ENCODE measurements around the gene TMBIM6.
"Not testable (repeated sequence)": the region's sequence is repeated elsewhere in the genome, so short reads cannot be mapped to it uniquely, and the experiment has no call there.

TMBIM6 gene

DNA sequence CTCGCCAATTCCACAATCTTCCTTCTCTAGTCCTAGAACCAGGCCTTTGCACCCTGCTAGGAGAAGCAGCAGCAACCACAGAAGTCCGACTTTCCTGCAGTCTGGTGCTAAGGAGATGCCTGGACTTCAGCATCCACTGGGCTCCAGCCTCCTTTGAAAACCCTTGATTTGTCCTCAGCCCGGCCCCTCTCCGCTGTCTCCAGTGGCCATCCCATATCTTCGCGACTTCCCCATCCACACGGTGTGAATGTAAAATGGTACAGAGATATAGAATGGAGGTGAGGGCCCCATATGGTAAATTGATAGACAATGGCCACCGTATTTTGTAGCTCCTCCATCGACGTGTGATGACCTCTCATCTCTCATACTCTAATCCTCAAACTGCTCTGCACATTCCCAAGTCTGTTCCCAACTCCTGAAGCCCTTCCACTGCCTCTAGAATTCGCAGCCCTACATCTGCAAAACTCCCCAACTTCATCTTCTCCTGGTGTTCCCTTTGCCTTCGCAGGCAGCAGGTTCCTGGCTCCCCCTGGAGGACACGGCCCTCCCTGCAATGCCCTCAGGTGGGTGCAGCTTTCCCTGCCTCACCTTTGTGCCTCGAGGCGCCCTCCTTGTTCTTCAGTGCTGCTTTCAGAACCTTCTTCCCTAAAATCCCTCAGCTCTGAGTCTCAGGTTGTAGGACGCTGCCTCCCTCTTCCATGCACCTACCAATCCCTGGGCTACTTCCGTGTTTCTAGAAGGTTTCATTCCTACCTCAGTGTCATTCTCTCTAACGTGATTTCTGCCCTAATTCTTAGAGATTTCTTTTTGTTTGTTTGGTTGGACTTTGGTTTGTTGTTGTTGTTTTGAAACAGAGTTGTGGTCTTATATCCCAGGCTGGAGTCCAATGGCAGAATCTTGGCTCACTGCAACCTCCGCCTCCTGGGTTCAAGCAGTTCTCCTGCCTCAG lies 36.7 kb downstream of the TMBIM6 start:
- DNase-seq = peak; percentile 57

DNA sequence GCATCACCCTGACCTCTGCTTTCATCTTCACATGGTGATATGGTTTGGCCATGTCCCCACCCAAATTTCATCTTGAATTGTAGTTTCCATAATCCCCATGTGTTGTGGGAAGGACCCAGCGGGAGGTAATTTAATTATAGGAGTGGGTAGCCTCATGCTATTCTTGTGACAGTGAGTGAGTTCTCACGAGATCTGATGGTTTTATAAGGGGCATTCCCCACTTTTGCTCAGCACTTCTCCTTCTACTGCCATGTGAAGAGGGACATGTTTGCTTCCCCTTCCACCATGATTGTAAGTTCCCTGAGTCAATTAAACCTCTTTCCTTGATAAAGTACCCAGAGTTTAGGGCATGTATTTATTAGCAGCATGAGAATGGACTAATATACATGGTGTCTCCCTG lies 38.2 kb downstream of the TMBIM6 start:
- DNase-seq = no peak

DNA sequence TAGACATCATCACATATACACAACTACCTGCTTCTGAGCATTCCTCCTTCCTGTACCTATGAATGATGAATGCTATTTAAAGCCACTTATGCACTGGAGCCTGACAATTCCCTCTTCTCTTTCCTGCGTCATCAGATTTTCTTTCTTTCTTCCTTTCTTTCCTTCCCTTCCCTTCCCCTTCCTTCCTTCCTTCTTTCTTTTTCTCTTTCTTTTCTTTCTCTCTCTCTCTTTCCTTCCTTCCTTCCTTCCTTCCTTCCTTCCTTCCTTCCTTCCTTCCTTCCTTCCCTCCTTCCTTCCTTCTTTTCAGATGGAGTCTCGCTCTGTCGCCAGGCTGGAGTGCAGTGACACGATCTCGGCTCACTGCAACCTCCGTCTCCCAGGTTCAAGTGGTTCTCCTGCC lies 39.6 kb downstream of the TMBIM6 start:
- not testable (repeated sequence) for DNase-seq

DNA sequence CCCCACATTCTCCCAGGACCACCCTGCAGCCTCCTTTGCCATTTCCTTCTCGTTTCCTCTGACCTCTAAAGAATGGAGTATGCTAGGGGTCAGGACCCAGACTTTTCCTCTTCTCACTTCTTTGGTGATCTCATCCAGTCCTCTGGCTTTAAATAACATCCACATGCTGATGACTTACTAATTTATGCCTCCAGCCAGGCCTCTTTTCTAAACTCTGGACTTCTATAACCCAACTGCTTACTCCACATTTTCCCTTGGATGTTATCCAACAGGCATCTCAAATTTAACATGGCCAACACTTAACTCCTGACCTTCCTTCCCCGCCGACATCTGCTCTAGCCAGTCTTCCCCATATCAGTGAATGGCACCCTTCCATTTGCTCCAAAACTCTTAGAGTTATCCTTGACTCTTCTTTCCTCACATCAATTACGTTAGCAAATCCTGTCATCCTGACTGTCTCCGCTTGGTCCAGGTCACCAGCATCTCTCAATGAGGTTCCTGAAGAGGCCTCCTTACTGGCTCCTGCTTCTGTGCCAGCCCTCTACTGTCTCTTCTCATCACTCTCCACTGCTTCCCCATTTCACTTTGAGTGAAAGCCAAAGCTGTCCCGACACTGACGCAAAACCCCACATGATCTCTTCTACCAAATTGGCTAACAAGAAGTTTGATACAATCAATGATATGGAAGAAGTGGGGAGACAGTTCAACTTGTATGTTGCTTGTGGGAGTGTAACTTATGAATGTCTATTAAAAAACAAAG lies 42.7 kb downstream of the TMBIM6 start:
- DNase-seq = no peak

DNA sequence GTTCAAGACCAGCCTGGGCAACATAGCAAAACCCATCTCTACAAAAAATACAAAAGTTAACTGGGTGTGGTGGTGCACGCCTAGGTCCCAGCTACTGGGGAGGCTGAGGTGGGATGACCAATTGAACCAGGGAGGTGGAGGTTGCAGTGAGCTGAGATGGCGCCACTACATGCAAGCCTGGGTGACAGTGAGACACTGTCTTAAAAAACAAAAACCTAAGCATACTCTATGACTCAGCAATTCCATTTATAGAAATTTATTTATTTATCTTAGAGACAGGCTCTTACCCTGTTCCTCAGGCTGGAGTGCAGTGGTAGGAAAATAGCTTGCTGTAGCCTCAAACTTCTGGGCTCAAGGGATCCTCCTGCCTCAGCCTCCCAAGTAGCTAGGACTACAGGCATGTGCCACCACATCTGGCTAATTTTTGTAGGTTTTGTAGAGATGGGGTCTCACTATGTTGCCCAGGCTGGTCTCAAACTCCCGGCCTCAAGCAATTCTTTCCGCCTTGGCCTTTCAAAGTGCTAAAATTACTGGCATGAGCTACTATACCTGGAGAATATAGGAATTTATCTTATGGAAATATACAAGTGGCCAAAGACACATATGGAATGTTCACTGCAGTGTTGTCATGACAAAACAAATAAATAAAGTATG lies 43.5 kb downstream of the TMBIM6 start:
- no peak for DNase-seq

DNA sequence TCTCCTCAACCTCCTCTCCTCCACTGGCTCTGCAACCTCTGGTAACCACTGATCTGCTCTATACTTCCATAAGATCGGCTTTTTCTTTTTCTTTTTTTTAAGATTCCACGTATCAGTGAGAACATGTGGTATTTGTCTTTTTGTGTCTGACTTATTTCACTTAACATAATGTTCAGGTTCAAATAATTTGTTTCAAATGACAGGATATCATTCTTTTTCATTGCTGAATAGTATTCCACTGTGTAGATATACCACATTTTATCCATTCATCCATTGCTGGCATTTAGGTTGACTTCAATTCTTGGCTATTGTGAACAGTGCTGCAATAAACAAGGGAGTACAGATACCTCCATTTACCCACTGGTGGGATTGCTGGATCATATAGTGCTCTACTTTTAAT lies 46.3 kb downstream of the TMBIM6 start:
- DNase-seq = no peak

DNA sequence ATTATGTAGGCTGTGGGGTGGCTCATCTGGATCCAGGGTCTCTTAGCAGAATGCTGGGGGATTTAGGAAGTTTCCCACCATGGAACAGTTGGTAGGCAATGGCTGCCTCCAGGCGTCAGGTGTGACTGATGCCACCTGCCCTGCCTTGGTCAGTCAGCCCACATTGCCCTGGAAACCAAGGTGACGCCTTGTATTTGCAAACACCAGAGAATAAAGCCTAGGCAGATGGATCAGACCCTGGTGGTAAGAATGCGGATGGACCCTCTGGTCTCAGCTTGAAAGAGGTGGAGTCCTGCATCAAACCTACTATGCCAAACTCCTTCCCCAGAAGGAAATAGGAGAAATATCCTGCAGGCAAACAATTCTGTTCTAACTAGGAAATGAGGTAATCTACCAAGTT lies 48.6 kb downstream of the TMBIM6 start:
- DNase-seq = no peak

DNA sequence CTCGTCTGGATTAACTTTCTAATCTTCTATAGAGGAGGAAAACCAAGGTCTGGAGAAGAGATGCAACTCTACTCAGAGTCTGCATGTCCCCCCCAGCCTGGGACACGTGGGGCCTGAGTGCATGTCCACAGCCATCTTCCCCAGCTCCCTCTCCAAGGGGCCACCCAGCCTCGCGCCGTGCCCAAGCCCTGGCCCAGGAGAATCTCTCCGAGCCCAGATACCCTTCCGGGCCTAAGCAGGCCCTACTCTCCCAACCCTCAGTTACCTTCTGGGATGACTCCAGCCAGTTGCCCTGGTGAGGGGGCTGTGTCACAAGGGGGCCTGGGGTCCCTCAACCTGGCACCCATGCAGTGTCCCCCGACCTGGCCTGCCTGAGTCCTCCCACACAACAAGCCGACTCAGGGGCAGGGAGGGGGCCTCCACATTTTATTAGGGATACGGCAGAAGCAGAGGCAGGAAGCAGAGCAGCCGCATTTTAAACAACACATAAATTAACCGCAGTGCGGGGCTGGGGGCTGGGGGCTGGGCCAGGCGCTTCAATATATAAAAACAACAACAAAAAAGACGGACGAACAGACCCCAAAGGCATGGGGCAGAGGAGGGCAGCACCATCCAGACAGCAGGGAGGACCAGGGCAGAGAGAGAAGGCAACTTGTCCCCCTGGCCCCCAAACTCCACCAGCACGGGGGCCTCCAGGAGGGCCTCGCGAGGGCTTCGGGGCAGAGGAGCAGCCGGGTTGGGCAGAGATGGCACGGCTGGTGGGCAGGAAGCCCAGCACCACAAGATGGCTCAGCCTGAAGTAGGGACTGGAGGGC lies 49.6 kb downstream of the TMBIM6 start:
- DNase-seq = no peak

DNA sequence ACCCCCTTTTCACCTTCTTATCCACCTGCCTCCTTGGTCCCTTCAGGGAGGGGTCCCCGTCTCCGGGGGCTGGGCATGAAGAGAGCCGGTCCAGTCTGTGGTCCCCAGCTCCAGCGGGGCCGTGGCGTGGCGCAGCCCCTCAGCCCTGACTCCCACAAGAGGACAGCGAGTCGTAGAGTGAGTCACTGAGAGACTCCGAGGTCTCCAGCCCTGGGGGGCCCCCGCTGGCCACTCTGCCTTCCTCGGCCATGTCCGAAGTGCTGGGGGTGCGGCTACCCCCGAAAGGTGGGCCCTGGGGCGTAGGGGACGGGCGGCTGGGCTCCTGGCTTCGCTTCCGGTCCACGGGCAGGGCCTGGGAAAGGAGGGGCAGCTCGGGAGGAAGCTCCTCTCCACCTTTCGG lies 50.3 kb downstream of the TMBIM6 start:
- no peak for DNase-seq

DNA sequence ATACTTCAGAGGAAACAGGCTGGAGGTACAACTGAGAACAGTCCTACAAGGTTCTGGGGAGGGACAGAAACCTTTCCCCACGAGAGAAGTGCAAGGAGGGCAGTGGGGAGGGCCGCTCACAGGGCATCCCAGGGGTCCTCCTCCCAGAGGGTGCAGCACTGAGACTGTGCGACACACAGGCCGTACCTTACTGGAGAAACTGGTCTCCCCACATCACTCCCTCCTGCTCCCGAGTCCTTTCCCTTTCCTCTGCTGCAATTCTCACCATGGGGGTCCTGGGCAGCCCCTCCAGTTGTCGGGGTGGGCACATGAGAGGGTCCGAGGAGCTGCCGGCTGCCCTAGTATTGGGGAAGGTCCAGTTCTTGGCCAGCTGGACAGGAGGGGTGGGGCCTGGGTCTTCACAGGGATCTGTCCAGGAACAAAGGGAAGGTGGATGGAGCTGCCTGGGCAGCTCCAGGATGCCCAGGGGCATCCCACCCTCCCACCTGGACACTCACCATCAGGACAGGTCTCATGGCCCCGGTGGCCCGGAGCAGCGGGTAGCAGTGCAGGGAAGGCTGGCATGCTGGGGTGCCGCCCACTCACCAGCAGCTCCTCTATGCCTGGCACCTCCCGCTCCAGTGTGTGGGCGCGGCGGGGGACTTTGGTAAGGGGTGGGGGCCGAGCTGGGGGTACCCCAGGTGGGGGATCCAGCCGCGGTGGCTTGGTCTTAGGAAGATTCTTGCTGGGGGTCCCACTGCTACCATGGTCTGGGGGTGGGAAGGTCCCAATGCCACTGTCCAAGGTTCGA lies 51.0 kb downstream of the TMBIM6 start:
- DNase-seq = no peak

DNA sequence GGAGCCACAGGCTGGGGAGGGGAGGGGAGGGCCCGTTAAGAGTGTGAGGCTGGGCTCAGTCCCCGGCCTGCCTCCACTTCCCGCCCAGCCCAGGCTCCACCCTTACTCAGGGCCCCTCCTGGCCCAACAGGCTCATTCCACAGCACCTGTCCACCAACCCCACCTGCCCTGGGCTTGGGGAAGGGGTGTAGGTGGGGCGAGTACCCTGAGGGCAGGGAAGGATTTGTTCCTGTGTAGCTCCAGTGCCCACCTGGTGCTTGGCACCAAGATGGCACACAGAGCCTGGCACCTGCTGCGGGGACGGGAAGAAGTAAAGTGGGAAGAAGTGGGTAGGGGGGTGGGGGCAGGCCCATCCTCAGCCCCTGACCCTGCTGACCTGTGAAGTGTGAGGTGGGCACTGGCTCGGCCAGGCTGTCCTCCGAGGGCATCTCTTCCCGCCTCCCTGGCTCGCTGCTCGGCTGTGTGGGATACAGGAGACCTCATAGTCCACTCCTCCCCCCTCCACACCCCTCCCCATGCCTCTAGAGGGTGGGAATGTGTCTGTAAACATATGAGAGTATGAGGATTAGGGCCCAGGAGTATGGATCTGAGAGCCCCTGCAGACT lies 51.7 kb downstream of the TMBIM6 start:
- DNase-seq = no peak

DNA sequence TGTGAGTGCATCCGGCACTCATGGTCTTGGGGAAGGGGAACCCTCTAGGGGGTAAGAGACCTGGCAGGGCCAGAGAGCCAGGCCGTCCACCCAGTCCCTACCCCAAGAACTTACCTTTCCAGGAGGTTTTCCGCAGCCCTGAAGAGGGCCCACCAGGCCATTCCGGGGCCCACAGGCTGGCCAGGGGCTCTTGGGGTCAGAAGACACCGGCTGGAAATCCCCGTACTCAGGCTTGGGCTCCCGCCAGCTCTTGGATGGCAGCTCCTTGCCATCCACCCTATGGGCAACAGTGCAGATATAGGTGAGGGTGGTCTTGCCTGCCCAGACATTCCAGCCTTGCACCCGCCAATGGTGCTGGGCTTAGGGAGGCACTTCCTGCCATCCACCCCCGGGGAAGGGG lies 52.3 kb downstream of the TMBIM6 start:
- no peak for DNase-seq

DNA sequence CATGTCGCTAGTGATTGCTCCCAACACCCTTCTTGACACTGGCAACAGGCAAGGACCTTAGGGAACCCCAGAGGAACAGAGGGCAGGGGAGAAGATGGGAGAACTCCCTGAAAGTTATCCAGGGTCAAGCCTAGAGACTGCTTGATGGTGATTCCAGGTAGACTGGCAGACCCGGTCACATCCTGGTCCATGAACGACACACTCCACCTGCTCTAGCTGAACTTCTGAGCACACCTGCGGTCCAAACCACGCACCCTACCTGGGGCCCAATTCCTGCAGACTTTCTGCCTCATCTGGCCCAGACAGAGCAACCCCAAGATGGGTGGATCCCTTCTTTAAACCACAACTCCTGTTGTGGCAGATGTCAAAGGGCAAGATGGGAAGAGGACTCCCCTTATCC lies 52.7 kb downstream of the TMBIM6 start:
- DNase-seq = no peak

DNA sequence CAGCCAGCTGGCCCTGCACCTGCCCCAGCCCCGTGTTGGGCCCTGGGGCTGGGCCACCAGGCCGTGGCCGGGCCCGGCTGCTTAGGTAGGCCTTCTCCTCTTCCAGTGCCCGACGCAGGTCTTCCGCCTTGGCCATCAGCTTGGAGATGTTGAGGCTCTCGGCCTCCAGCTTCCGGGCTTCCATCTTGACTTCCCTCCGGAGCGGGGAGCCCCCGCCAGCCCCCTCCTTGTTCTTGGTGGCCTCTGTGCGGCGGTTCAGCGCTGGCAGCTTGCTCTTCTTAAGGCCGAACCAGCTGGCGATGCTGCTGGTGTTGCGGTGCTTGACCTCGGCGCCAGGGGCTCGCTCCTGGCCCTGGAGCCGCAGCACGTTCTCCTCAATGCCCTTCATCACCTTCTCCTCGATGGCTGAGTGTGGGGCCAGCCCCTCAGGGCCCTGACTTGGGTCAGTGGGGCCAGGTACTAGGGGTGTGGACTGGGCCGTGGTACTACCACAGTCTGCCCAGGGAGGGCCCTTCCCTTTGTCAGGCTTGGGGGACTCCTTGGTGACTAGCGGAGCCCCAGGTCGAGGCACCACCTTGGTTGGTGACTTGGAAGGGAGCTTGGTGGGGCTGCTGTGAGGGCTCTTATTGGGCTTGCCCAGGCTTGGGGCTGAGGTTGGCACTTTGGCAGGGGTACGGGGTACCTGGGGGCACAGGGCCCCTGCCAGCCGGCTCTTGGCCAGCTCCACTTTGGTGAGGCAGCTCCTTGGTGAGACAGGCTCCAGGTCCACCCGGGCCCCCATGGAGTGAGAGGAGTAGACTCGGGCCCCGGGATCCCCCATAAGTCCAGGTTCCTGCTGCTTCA lies 53.7 kb downstream of the TMBIM6 start:
- no peak for DNase-seq

DNA sequence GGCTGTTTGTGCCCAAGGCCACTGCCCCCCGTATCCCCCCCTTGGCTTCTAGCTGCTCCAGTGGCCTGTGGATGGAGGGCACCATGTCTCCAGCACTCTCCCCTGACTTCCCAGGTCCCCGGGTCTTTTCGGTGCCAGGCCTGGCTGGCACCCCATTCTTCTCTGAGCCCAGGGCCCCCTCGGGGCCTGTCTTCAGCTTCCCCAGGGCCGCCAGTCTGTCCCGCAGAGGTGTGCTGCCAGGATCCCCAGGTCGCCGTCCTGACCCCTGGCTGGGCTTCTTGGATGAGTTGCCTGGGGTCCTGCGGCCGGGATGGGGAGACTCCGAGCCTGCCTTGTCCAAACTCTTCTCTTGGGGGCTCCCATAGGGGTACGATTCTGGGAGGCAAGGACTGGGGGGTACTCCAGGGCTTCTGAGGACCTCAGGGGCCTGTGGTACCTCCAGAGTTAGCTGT lies 54.3 kb downstream of the TMBIM6 start:
- no peak for DNase-seq

DNA sequence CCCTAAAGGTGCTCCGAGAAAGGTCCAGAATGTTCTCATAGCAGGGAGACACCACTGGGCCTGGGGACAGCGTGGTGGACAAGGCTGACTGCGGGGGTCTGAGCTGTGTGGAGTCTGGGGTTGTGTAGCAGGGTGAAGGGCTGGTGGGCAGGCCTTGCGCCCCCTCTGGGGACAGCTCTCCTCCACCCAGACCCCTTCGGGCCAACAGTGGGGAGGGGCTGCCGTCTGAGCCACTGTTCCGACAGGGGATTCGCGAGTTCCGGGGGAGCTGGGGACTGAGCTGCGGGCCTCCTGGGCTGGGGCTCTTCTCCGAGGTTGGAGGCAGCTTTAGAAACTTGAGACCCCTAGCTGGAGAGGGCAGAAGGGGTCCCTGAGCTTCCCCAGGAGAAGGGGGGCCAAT lies 54.8 kb downstream of the TMBIM6 start:
- no peak for DNase-seq

DNA sequence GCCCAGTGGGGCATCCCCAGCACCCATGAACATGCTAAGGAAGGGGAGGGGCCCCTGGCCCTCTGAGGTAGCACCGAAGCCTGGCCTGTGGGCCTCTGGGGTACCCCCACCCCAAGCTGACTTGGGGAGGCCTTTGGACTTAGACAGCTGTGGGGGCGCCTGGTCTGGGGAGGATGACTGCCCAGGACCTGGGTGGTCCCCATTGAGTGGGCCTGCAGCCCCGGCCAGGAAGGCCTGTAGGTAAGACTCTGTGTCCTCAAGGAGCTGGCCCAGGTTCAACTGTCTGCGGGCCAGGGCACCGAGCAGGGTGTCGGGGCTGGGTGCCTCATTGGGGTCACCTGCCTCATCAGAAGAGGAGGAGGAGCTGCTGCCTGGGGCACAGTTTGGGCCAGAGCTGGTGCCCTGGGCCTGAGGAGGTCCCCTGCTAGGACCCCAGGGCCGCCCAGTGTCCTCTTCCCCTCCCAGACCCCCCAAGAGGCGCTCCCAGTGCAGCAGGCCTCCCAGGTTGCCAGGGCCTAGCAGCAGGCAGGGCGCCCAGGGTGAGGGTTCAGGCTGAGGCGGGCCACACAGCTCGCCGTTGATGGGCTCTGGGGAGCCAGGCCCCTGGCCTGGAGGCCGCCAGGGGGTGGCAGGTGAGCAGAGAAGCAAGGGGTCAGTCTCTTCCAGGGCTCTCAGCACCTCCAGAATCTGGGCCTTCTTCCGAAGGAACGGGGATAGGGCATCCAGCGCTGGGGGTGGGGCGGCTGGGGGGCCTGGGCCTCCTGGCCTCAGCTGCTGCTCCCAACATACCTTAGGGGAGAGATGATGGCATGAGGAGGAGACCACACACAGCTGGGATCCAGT lies 55.5 kb downstream of the TMBIM6 start:
- no peak for DNase-seq

DNA sequence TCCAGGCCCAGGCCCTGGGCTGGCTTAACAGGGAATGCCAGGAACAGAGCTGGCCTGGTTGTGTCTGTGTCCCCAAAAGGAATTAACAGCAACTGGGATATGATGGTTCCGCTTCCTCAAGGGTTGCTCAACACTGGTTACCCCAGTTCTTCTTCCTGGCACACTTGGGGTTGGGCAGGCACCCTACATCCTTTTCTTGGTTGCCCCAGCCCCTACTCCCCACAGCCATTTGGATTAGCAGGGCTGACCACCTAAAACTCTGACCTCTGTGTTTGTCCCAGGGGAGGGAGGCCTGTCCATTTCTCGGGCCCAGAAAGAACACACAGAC lies 56.1 kb downstream of the TMBIM6 start:
- no peak for DNase-seq

DNA sequence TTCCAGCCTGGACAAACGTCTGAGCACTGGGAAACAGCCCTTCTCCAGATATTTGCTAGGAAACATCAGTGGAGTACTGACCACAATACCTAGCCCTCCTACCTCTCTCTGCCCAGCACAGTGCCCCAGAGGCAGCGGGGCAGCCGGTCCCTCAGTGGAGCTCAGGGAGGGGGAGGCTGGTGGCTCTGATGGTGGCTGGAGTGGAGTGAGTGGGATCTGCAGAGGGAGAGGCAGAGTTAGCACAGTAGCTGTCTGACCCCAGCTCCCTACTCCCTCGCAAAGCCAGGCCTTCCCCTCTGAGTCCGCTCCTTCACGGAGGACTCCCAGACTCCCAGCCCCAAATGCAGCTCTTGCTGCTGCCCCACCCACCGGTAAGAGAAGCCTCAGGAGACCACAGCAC lies 56.9 kb downstream of the TMBIM6 start:
- DNase-seq = no peak

DNA sequence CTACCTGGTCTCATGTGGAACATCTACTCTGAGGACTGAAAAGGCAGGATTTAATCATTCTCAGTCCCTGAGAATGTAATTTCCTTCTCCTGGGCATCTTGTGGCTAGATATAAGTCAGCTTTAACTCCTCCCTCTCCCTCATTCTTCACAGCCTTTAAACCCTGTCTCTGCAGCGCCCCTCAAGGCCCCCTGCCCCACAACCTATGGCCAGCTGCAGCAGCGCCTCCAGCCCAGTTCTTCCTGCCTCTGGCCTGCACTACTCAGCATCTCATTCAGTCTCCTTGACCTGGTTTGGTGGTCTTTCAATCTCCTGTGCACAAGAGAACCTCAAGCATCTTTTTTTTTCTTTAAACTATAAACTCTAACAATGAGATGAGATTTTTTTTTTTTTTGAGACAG lies 57.6 kb downstream of the TMBIM6 start:
- DNase-seq = no peak
